ENCODE measurements around the gene INPP5D. TPM values are rescaled to one million over a fixed set of nuclear protein-coding genes. Genes with fewer than 3 reads are reported as not detected.

Gene INPP5D
- total RNA-seq, 1 donor from 2014 or later = 4.9 TPM

DNA sequence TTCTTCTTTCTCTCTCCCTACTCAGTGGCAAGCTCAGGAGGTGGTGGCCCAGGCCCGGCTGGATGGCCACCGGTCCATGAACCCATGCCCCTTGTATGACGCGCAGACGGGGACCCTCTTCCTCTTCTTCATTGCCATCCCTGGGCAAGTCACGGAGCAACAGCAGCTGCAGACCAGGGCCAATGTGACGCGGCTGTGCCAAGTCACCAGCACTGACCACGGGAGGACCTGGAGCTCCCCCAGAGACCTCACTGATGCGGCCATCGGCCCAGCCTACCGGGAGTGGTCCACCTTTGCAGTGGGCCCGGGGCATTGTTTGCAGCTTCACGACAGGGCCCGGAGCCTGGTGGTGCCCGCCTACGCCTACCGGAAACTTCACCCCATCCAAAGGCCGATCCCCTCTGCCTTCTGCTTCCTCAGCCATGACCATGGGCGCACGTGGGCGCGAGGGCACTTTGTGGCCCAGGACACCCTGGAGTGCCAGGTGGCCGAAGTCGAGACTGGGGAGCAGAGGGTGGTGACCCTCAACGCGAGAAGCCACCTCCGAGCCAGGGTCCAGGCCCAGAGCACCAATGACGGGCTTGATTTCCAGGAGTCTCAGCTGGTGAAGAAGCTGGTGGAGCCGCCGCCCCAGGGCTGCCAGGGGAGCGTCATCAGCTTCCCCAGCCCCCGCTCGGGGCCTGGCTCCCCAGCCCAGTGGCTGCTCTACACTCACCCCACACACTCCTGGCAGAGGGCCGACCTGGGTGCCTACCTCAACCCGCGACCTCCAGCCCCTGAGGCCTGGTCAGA, 25.9 kb upstream of the INPP5D start:
- H3K27me3 ChIP-seq (ENCODE audit: low read depth) = no peaks in the 10 kb centered on the region
- TF ChIP-seq, protein P1, sequence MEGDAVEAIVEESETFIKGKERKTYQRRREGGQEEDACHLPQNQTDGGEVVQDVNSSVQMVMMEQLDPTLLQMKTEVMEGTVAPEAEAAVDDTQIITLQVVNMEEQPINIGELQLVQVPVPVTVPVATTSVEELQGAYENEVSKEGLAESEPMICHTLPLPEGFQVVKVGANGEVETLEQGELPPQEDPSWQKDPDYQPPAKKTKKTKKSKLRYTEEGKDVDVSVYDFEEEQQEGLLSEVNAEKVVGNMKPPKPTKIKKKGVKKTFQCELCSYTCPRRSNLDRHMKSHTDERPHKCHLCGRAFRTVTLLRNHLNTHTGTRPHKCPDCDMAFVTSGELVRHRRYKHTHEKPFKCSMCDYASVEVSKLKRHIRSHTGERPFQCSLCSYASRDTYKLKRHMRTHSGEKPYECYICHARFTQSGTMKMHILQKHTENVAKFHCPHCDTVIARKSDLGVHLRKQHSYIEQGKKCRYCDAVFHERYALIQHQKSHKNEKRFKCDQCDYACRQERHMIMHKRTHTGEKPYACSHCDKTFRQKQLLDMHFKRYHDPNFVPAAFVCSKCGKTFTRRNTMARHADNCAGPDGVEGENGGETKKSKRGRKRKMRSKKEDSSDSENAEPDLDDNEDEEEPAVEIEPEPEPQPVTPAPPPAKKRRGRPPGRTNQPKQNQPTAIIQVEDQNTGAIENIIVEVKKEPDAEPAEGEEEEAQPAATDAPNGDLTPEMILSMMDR (IDR thresholded peaks at IDR 0.05; ENCODE audit: borderline replicate concordance) = no peak
- H3K4me3 ChIP-seq = no peak overlapping the region
- no peak for DNase-seq
- H3K4me1 ChIP-seq = no peaks in the 10 kb centered on the region
- no peaks in the 10 kb centered on the region for H3K9me3 ChIP-seq (replicated peaks)
- intact Hi-C loops (cut with micrococcal nuclease) = no loop called here
- no peak overlapping the region for H3K27ac ChIP-seq (replicated peaks)
- H3K36me3 ChIP-seq = no peaks in the 10 kb centered on the region

DNA sequence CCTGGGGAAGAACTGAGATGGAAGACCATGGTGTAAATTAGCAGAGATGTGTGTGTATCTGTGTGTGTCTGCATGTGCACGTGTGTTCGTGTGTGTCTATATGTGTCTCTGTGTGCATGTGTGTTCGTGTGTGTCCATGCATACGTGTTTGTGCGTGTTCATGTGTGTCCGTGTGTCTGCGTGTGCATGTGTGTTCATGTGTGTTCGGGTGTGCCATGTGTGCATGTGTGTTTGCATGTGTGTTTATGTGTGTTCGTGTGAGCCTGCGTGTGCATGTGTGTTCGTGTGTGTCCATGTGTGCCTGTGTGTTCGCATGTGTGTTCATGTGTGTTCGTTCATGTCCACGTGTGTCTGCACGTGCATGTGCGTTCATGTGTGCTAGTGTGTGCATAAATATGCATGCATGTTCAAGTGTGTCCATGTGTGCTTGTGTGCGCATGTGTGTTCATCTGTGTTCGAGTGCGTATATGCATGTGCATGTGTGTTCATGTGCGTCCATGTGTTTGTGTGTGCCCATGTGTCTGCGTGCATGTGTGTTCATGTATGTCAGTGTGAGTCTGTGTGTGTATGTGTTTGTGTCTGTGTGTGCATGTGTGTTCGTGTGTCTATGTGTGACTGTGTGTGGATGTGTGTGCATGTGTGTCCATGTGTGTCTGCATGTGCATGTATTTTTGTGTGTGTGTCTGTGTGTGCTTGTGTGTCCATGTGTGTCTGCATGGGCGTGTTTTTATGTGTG, 24.5 kb upstream of the INPP5D start:
- Histone ChIP-seq H3K36me3 (no peaks in the 10 kb centered on the region), H3K9me3 (replicated peaks) (no peaks in the 10 kb centered on the region)
- intact Hi-C loops (cut with micrococcal nuclease) = no loop called here

DNA sequence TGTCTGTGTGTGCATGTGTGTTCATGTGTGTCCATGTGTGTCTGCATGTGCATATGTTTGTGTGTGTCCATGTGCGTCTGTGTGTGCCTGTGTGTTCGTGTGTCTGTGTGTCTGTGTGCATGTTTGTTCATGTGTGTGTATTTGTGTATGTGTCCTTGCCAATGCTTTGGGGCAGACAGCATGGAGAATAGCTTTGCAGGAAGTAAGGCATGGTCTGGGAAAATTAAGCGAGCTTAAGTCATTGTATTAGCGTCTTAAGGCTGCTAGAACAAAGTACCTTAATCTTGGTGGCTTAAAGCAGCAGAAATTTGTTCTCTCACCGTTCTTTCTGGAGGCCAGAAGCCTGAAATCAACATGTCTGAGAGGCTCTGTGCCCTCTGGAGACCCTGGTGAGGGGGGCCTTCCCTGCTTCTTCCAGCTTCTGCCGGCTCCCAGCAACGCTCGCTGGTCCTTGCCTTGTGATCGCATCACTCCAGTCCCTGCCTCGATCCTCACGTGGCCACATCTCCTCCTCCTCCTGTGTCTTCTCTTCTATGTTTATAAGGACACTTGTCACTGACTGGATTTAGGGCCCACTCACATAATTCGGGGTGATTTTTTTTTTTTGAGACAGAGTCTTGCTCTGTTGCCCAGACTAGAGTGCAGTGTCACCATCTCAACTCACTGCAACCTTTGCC, 23.8 kb upstream of the INPP5D start:
- peaks cover 12% of the 10 kb centered on the region for H3K27me3 ChIP-seq (ENCODE audit: low read depth)
- intact Hi-C loops (cut with micrococcal nuclease) = no loop called here
- no peaks in the 10 kb centered on the region for H3K4me1 ChIP-seq
- no peaks in the 10 kb centered on the region for H3K36me3 ChIP-seq
- DNase-seq = no peak
- no peaks in the 10 kb centered on the region for H3K9me3 ChIP-seq (replicated peaks)
- no peak overlapping the region for H3K27ac ChIP-seq (replicated peaks)
- no peak overlapping the region for H3K4me3 ChIP-seq
- TF ChIP-seq, protein P1 (IDR thresholded peaks at IDR 0.05; ENCODE audit: borderline replicate concordance) = no peak

More for the DNA sequence above, 24.5 kb upstream of the INPP5D start:
- no peak overlapping the region for H3K4me3 ChIP-seq
- H3K4me1 ChIP-seq = no peaks in the 10 kb centered on the region
- no peak for DNase-seq
- H3K27ac ChIP-seq (replicated peaks) = no peak overlapping the region
- TF ChIP-seq, protein P1 (IDR thresholded peaks at IDR 0.05; ENCODE audit: borderline replicate concordance) = no peak
- peaks cover 5% of the 10 kb centered on the region for H3K27me3 ChIP-seq (ENCODE audit: low read depth)

DNA sequence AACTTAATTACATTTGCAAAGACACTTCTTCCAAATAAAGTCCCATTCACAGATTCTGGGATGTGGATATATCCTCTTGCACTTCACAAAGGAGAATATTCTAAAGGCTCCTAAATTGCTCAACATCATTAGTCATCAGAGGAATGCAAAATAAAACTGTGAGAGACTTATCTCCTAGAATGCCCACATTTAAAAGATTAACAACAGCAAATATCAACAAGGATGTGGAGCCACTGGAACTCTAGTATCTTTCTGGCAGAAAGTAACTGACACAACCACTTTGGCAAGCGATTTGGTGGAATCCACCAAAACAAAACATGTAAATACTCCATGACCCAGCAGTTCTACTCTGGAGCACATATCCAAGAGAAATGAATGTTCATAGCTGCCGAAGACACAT, 23.1 kb upstream of the INPP5D start:
- H3K9me3 ChIP-seq (replicated peaks) = no peaks in the 10 kb centered on the region
- TF ChIP-seq, protein P1 (IDR thresholded peaks at IDR 0.05; ENCODE audit: borderline replicate concordance) = no peak
- no peak overlapping the region for H3K27ac ChIP-seq (replicated peaks)
- intact Hi-C loops (cut with micrococcal nuclease) = no loop called here
- no peak overlapping the region for H3K4me3 ChIP-seq
- peaks cover 5% of the 10 kb centered on the region for H3K4me1 ChIP-seq
- H3K36me3 ChIP-seq = no peaks in the 10 kb centered on the region
- no peak for DNase-seq
- H3K27me3 ChIP-seq (ENCODE audit: low read depth) = peaks cover 19% of the 10 kb centered on the region

DNA sequence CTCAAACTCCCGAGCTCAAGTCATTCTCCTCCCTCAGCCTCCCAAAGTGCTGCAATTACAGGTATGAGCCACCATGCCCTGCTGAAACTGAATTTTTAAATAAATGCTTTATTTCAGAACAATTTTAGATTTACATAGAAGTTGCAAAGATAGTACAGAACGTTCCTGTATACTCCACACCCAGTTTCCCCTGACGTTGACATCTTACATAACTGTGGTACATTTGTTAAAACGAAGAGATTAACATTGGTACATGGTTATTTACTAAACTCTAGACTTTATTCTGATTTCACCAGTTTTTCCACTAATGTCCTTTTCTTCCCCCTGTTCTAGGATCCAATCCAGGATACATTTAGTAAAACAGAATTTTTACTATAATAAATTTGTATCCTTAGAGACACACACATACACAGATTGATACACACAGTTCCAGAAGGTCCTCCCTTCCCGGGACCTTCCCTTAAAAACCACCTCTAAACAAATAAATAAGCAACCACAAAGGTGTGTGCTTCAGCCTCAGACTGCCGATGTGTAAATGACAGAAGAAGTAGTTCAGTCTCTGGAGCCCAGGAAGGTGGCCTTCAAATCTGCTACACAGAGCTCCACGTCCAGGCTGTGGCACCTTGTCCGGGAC, 20.8 kb upstream of the INPP5D start:
- intact Hi-C loops (cut with micrococcal nuclease) = no loop called here
- TF ChIP-seq, protein P1 (IDR thresholded peaks at IDR 0.05; ENCODE audit: borderline replicate concordance) = no peak
- DNase-seq = no peak

More for the DNA sequence above, 20.8 kb upstream of the INPP5D start:
- no peaks in the 10 kb centered on the region for H3K36me3 ChIP-seq
- H3K9me3 ChIP-seq (replicated peaks) = no peaks in the 10 kb centered on the region
- no peak overlapping the region for H3K4me3 ChIP-seq
- H3K27me3 ChIP-seq (ENCODE audit: low read depth) = peaks cover 23% of the 10 kb centered on the region
- H3K27ac ChIP-seq (replicated peaks) = no peak overlapping the region
- H3K4me1 ChIP-seq = peaks cover 6% of the 10 kb centered on the region
